Transverse colon (tissue), 4 donors: Measurements from ENCODE around the gene STAB2. TPM values are rescaled to one million over a fixed set of nuclear protein-coding genes. Genes with fewer than 3 reads are reported as not detected.

Experiments used
- DNase-seq: peaks from one replicate; pipeline ENCODE4 v3.0.0-alpha.2; 2019
- H3K27ac ChIP-seq, 4 donors: fragments of 200-600 bp; sonication (generic); 2 replicates each; pipeline ENCODE4 v1.5.1; 2016 to 2018; ENCODE audit warnings: inconsistent platforms in 4 of 4
- H3K27me3 ChIP-seq: fragments of 200-600 bp; sonication (generic); 2 replicates; pipeline ENCODE4 v1.5.1; 2017; ENCODE audit warnings: inconsistent platforms
- H3K36me3 ChIP-seq, 4 donors: fragments of 200-600 bp; sonication (generic); 2 replicates each; pipeline ENCODE4 v1.5.1; 2017 to 2019; ENCODE audit warnings: inconsistent platforms in 4 of 4
- H3K4me1 ChIP-seq, 4 donors: fragments of 200-600 bp; sonication (generic); 2 replicates each; pipeline ENCODE4 v1.5.1; 2017 to 2020; ENCODE audit warnings: inconsistent platforms in 4 of 4
- H3K4me3 ChIP-seq, 4 donors: fragments of 200-600 bp; sonication (generic); 1 replicate in 1 of 4; 2 replicates in 3 of 4; pipeline versions ENCODE4 v1.5.1 to v1.6.1; 2017 to 2019; ENCODE audit warnings: inconsistent platforms in 4 of 4
- H3K9me3 ChIP-seq, 2 donors: fragments of 200-600 bp; sonication (generic); 2 replicates each; pipeline ENCODE4 v1.5.1; 2017 to 2019; ENCODE audit warnings: inconsistent platforms in 2 of 2
- CTCF ChIP-seq, 5 experiments: fragments of 200-600 bp in 3 of 5; fragments of 450-650 bp in 2 of 5; sonication (generic) in 3 of 5; IDR thresholded peaks; 1 replicate in 2 of 5; 2 replicates in 3 of 5; pipeline ENCODE4 v1.5.1; 2016 to 2017; ENCODE audit warnings: antibody characterized with exemption in 5 of 5, inconsistent platforms in 3 of 5, mild to moderate bottlenecking in 2 of 5, moderate library complexity in 1 of 5
- EP300 ChIP-seq: sonication (generic); formaldehyde crosslinking; IDR thresholded peaks from one replicate; pipeline ENCODE4 v1.6.1; 2017; ENCODE audit warnings: antibody characterized with exemption, low read depth
- POLR2A ChIP-seq: fragments of 450-650 bp; IDR thresholded peaks from one replicate; pipeline ENCODE4 v1.6.1; 2016; ENCODE audit warnings: antibody characterized with exemption, mild to moderate bottlenecking, moderate library complexity
- POLR2AphosphoS5 ChIP-seq, 3 donors: sonication (generic); formaldehyde crosslinking; IDR thresholded peaks; one replicate each; pipeline ENCODE4 v1.6.1; 2016; ENCODE audit warnings: antibody characterized with exemption in 3 of 3
- WGBS, 2 donors: methylation state at CpG; one replicate each; pipeline ENCODE4 v1.1.5; 2018; ENCODE audit warnings: low coverage in 1 of 2; 5-methylcytosine and 5-hydroxymethylcytosine counted together
- in situ Hi-C, 4 donors: fragments of 200-750 bp; cut with MboI; loops; one replicate each; pipeline versions ENCODE4 v1.15.0 to v1.15.1; 2017; ENCODE audit warnings: low sequenced_read_pairs in 3 of 4, low pct_ligation_motif_present in 1 of 4, low pct_unique_long_range_greater_than_20kb in 1 of 4
- intact Hi-C: fragments of 100-400 bp; cut with DNase I; formaldehyde crosslinking; loops from one replicate; pipeline ENCODE4 v1.15.1; 2023; ENCODE audit warnings: low total_unique reads
- total RNA-seq, 4 donors: library from RNA; depleted of rRNA; stranded (reverse); fragments of >200 nt; gene quantifications; one replicate each; pipeline ENCODE4 v1.1.0, GENCODE V29; 2016

Gene STAB2
- total RNA-seq, 4 donors from 2014 or later = 0.48 to 1.9 (median 1.1) TPM; not detected in 1

- H3K9me3 ChIP-seq = no peaks in the 10 kb centered on the region
- 67 to 77% methylated on average over 2 to 7 of the region's 7 CpGs for WGBS, 2 donors
- H3K27me3 ChIP-seq = no peaks in the 10 kb centered on the region
- TF ChIP-seq EP300 (no peak), POLR2A (no peak), POLR2AphosphoS5 (IDR thresholded peaks at IDR 0.05) (peak in 1 of 3 donors; percentile 4)
- H3K4me1 ChIP-seq = peaks cover 0 to 8% (median 6%) of the 10 kb centered on the region in 4 donors
- H3K4me3 ChIP-seq = no peak overlapping the region
- in situ Hi-C loops = no loop called here
- peaks cover 0 to 10% (median 3%) of the 10 kb centered on the region in 4 donors for H3K36me3 ChIP-seq
- H3K27ac ChIP-seq = peak overlapping the region in 3 of 4 donors; percentile 0 to 33 (median 7)
- intact Hi-C loops = loop anchor here (10.0 kb wide), 1 partner anchor 92 kb away; no protein-coding TSS in a partner anchor
- DNase-seq = no peak
These were observed 185.5 kb downstream of the STAB2 start for GRCh38 chr12:103772367-103773108.

- WGBS, 2 donors = 55 to 64% methylated on average over 3 to 4 of the region's 4 CpGs
- Histone ChIP-seq H3K27me3 (no peaks in the 10 kb centered on the region), H3K9me3 (no peaks in the 10 kb centered on the region), H3K4me1 (peaks cover 0 to 8% (median 6%) of the 10 kb centered on the region in 4 donors), H3K36me3 (peaks cover 0 to 13% (median 3%) of the 10 kb centered on the region in 4 donors), H3K27ac (peak overlapping the region in 3 of 4 donors; percentile 0 to 33 (median 7)), H3K4me3 (no peak overlapping the region)
- TF ChIP-seq CTCF (IDR thresholded peaks at IDR 0.05) (no peak), EP300 (no peak), POLR2A (no peak), POLR2AphosphoS5 (IDR thresholded peaks at IDR 0.05) (no peak)
- no peak for DNase-seq
- in situ Hi-C loops (no loop called here), intact Hi-C loops (loop anchor here (10.0 kb wide), 1 partner anchor 91 kb away; no protein-coding TSS in a partner anchor)
These were observed 186.2 kb downstream of the STAB2 start for GRCh38 chr12:103773109-103773910.

DNA sequence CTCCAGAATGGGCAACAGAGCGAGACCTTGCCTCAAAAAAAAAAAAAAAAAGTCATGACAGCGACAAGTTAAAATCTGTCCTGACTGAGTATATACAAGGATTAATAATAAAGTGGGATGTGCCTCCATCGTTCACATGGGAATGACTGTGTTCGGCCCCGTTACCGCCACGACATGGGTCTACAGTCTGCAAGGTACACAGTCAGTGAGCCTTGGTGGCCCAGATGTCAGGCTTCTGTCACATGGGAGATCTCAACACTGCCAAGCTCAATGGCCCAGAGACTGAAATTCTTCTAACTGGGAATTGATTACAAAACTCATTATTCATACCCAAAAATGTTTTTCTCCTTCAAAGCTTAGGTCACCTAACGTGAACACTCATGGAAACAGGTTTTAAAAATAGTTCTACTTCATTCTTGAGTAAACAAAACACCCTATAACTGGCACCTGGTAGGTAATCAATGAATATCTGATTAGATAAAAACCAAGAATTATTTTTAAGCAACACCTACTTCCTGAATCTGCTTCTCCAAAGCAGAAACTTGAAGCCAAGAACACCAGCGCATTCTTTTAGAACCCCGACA, 188.0 kb downstream of the STAB2 start:
- Histone ChIP-seq H3K4me1 (peaks cover 0 to 8% (median 6%) of the 10 kb centered on the region in 4 donors), H3K27ac (no peak overlapping the region), H3K4me3 (no peak overlapping the region), H3K36me3 (peaks cover 0 to 13% (median 3%) of the 10 kb centered on the region in 4 donors), H3K27me3 (no peaks in the 10 kb centered on the region), H3K9me3 (no peaks in the 10 kb centered on the region)
- 87 to 96% methylated on average over 3 to 10 of the region's 10 CpGs for WGBS, 2 donors
- no peak for DNase-seq
- TF ChIP-seq EP300 = no peak
- TF ChIP-seq CTCF (IDR thresholded peaks at IDR 0.05) = no peak
- TF ChIP-seq POLR2A = no peak
- no peak for TF ChIP-seq POLR2AphosphoS5 (IDR thresholded peaks at IDR 0.05)
- intact Hi-C loops = loop anchor here (10.0 kb wide), 1 partner anchor 90 kb away; no protein-coding TSS in a partner anchor
- in situ Hi-C loops = no loop called here

DNA sequence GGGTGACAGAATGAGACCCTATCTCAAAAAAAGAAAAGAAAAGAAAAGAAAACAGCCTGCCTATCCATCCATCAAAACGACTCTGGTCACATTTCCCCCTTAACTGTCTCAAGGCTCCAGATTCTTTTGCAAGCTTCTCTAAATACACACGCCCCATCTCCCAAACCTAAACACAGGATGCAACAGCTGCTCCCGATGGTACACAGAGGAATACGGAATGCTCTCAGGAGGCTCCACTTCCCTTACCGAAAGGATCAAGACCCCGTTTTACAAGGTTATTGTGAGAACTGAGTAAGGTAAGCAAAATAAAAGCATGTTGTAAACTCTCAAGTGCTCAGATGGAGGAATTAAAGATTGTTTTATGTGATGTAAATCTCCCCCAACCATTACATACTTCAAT, 191.7 kb downstream of the STAB2 start:
- in situ Hi-C loops = no loop called here
- no peak for DNase-seq
- peaks cover 0 to 3% (median 1%) of the 10 kb centered on the region in 4 donors for H3K4me1 ChIP-seq
- H3K4me3 ChIP-seq = no peak overlapping the region
- no peak for TF ChIP-seq EP300
- no peak for TF ChIP-seq CTCF (IDR thresholded peaks at IDR 0.05)
- TF ChIP-seq POLR2AphosphoS5 (IDR thresholded peaks at IDR 0.05) = no peak
- TF ChIP-seq POLR2A = no peak
- WGBS, 2 donors = 73 to 83% methylated on average over 3 to 6 of the region's 6 CpGs
- H3K36me3 ChIP-seq = peaks cover 0 to 13% (median 3%) of the 10 kb centered on the region in 4 donors
- no peaks in the 10 kb centered on the region for H3K9me3 ChIP-seq
- H3K27me3 ChIP-seq = no peaks in the 10 kb centered on the region
- intact Hi-C loops = loop anchor here (10.0 kb wide), 1 partner anchor 86 kb away; no protein-coding TSS in a partner anchor
- no peak overlapping the region for H3K27ac ChIP-seq
